ENCODE measurements around the gene MTMR3.

GRCh38 chr22:29998627-29999384, 115.8 kb downstream of the MTMR3 start:
- TF ChIP-seq POLR2AphosphoS5 (IDR thresholded peaks at IDR 0.05; ENCODE audit: low read depth, low read length), result no peak
- no peak for TF ChIP-seq REST (IDR thresholded peaks at IDR 0.05; ENCODE audit: insufficient read depth in 1 of 2, low read depth in 2 of 2, low read length in 2 of 2)
- no peak for TF ChIP-seq TAF1 (IDR thresholded peaks at IDR 0.05; ENCODE audit: borderline replicate concordance, insufficient read depth, low read length)
- no peak for TF ChIP-seq SIN3A (IDR thresholded peaks at IDR 0.05; ENCODE audit: borderline replicate concordance, insufficient read depth, low read length)

Measured in PFSK-1 (cell line).